Loucy (cell line): Measurements from ENCODE around the gene VLDLR.
A peak's percentile ranks its signal among the peaks of the same experiment; 100 is the strongest.

Source experiments
- H2AFZ ChIP-seq: fragments of 200-600 bp; sonication (generic); 2 replicates; pipeline ENCODE4 v1.6.0; 2016; ENCODE audit warnings: antibody characterized with exemption, mild to moderate bottlenecking, low read length, moderate library complexity
- H3F3A ChIP-seq: fragments of 200-600 bp; 2 replicates; pipeline ENCODE4 v1.6.0; 2016; ENCODE audit warnings: antibody characterized with exemption, low read depth, mild to moderate bottlenecking
- H3K27me3 ChIP-seq: fragments of 200-600 bp; sonication (generic); 2 replicates; pipeline ENCODE4 v1.6.1; 2014; ENCODE audit warnings: low read length, mild to moderate bottlenecking; ENCODE audit not compliant: insufficient read depth, poor library complexity, severe bottlenecking
- H3K36me3 ChIP-seq: fragments of 200-600 bp; sonication (generic); 2 replicates; pipeline ENCODE4 v1.6.1; 2016; ENCODE audit warnings: low read length; ENCODE audit not compliant: insufficient read depth
- H3K4me1 ChIP-seq: fragments of 200-600 bp; sonication (generic); 2 replicates; pipeline ENCODE4 v1.5.1; 2014; ENCODE audit warnings: low read length, mild to moderate bottlenecking; ENCODE audit not compliant: insufficient read depth, poor library complexity, severe bottlenecking
- H3K4me2 ChIP-seq: fragments of 200-600 bp; sonication (generic); 2 replicates; pipeline ENCODE4 v1.6.0; 2014; ENCODE audit warnings: antibody characterized with exemption, low read length, low read depth, mild to moderate bottlenecking; ENCODE audit not compliant: poor library complexity, severe bottlenecking
- H3K4me3 ChIP-seq: fragments of 200-600 bp; sonication (generic); 2 replicates; pipeline ENCODE4 v1.5.1; 2014; ENCODE audit warnings: low read length, mild to moderate bottlenecking, mixed read lengths; ENCODE audit not compliant: poor library complexity, severe bottlenecking
- H3K79me2 ChIP-seq: fragments of 200-600 bp; sonication (generic); 2 replicates; pipeline ENCODE4 v1.6.1; 2014; ENCODE audit warnings: low read length; ENCODE audit not compliant: insufficient read depth
- H3K9ac ChIP-seq: fragments of 200-600 bp; sonication (generic); 2 replicates; pipeline ENCODE4 v1.6.0; 2014; ENCODE audit warnings: mild to moderate bottlenecking, low read depth, low read length, moderate library complexity; ENCODE audit not compliant: poor library complexity, severe bottlenecking
- H3K9me2 ChIP-seq: fragments of 200-600 bp; sonication (generic); replicated peaks from 2 replicates; pipeline ENCODE4 v1.6.1; 2016; ENCODE audit warnings: low read depth, low read length, mixed read lengths
- H3K9me3 ChIP-seq: fragments of 200-600 bp; sonication (generic); 2 replicates; pipeline ENCODE4 v1.6.1; 2014; ENCODE audit warnings: mild to moderate bottlenecking, antibody characterized with exemption, low read length, low read depth; ENCODE audit not compliant: insufficient read depth
- H4K20me1 ChIP-seq: fragments of 200-600 bp; sonication (generic); 2 replicates; pipeline ENCODE4 v1.6.0; 2014; ENCODE audit warnings: antibody characterized with exemption, low read length, mild to moderate bottlenecking; ENCODE audit not compliant: insufficient read depth, poor library complexity, severe bottlenecking
- CTCF ChIP-seq: fragments of 200-600 bp; sonication (generic); conservative IDR thresholded peaks from 2 replicates; pipeline ENCODE4 v1.5.1; 2014; ENCODE audit warnings: mild to moderate bottlenecking, antibody characterized with exemption, low read length
- EZH2phosphoT487 ChIP-seq: fragments of 200-600 bp; IDR thresholded peaks from 2 replicates; pipeline ENCODE4 v1.6.1; 2018; ENCODE audit warnings: antibody characterized with exemption, mild to moderate bottlenecking, moderate library complexity, borderline replicate concordance

VLDLR gene

GRCh38 chr9:2600307-2600706 lies 21.3 kb upstream of the VLDLR start:
- no peak overlapping the region for H3K9ac ChIP-seq

DNA sequence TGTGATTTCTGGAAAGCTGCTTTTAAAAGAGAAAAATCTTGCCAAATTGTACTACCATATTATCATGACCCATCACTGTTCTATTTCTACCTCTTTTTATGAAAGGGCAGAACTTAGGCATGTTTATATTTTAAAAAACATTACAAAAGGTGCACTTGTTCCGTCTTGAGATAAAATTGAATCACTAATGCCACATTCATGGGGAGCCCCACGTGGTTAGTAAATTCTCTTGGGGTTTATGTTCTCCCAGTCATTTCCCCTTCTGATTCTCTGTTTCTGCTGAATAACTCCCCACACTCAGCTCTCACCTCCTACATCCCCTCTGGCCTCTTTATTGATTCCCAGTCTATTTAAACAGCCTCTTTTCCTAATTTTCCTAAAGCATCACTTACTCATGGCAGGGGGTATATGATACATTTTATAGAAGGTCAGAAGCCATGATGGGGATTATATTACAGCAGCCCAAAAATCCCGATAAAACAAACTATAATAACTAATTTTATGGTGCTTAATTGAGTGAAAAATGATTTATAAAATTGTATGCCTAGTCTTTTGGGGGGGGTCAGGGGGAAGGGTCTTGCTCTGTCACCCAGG lies 19.7 kb upstream of the VLDLR start:
- Histone ChIP-seq H3K9me3 (no peaks in the 10 kb centered on the region), H3K9me2 (no peaks in the 10 kb centered on the region), H3K4me2 (no peak overlapping the region), H3K36me3 (no peaks in the 10 kb centered on the region), H3K4me1 (no peaks in the 10 kb centered on the region), H3K27me3 (no peaks in the 10 kb centered on the region), H4K20me1 (no peaks in the 10 kb centered on the region), H2AFZ (no peak overlapping the region), H3F3A (no peaks in the 10 kb centered on the region), H3K9ac (no peak overlapping the region), H3K79me2 (no peaks in the 10 kb centered on the region), H3K4me3 (no peak overlapping the region)
- no peak for TF ChIP-seq CTCF
- TF ChIP-seq EZH2phosphoT487 = no peak

More at GRCh38 chr9:2600307-2600706, 21.3 kb upstream of the VLDLR start:
- Histone ChIP-seq H3K36me3 (no peaks in the 10 kb centered on the region), H3K4me2 (no peak overlapping the region), H3K79me2 (no peaks in the 10 kb centered on the region), H3K4me3 (no peak overlapping the region), H3K9me2 (no peaks in the 10 kb centered on the region), H3K9me3 (no peaks in the 10 kb centered on the region), H3K4me1 (no peaks in the 10 kb centered on the region), H4K20me1 (no peaks in the 10 kb centered on the region), H2AFZ (no peak overlapping the region), H3K27me3 (no peaks in the 10 kb centered on the region), H3F3A (no peaks in the 10 kb centered on the region)
- TF ChIP-seq CTCF = peak; percentile 57
- TF ChIP-seq EZH2phosphoT487 = no peak

- Histone ChIP-seq H3K4me1 (no peaks in the 10 kb centered on the region), H3K9me3 (no peaks in the 10 kb centered on the region), H4K20me1 (no peaks in the 10 kb centered on the region), H3K36me3 (no peaks in the 10 kb centered on the region), H2AFZ (no peak overlapping the region), H3K4me2 (no peak overlapping the region), H3K79me2 (no peaks in the 10 kb centered on the region), H3K27me3 (no peaks in the 10 kb centered on the region), H3K9ac (no peak overlapping the region), H3K4me3 (no peak overlapping the region), H3K9me2 (no peaks in the 10 kb centered on the region), H3F3A (no peaks in the 10 kb centered on the region)
- TF ChIP-seq EZH2phosphoT487 (no peak), CTCF (no peak)
Measured at GRCh38 chr9:2602704-2603116, 18.9 kb upstream of the VLDLR start.
